IMR-90 (cell line): Measurements from ENCODE around the gene MAZ. TPM values are rescaled to one million over a fixed set of nuclear protein-coding genes. Genes with fewer than 3 reads are reported as not detected.
A peak's percentile ranks its signal among the peaks of the same experiment; 100 is the strongest.

Experiments
- ATAC-seq: fragments of 200-7000 bp; cut with Tn5 transposase; 2 replicates; pipeline ENCODE4 v1.9.1; 2020; ENCODE audit warnings: low read depth, mild to moderate bottlenecking, moderate library complexity
- BruUV-seq: library from RNA; stranded (reverse); fragments of 400-500 nt; replicated peaks from 2 replicates; lab custom pipeline; 2021; lab: Mats Ljungman, UMichigan
- CTCF ChIA-PET: fragments of 300-600 bp; formaldehyde crosslinking; extraction: SDS; loops from one replicate; lab custom pipeline; 2021; ENCODE audit warnings: antibody characterized with exemption; lab: Yijun Ruan, JAX
- POLR2A ChIA-PET: fragments of 300-600 bp; sonication (Branson Sonifier 250); formaldehyde crosslinking; loops from one replicate; lab custom pipeline; 2022; ENCODE audit warnings: antibody characterized with exemption; ENCODE audit not compliant: unreplicated experiment; lab: Charles Lee
- DNase-seq: peaks from one replicate; pipeline ENCODE4 v3.0.0; 2013
- H2AFZ ChIP-seq: replicated peaks from 2 replicates; pipeline ENCODE3; 2013; ENCODE audit warnings: low read length, mild to moderate bottlenecking; ENCODE audit not compliant: poor library complexity
- H2AK5ac ChIP-seq: 2 replicates; pipeline ENCODE4 v1.6.1; 2013; ENCODE audit warnings: low read depth, low read length, inconsistent platforms
- H2AK9ac ChIP-seq: replicated peaks from 2 replicates; pipeline ENCODE3; 2013; ENCODE audit warnings: mild to moderate bottlenecking, low read depth, low read length, moderate library complexity; ENCODE audit not compliant: poor library complexity
- H2BK120ac ChIP-seq: 2 replicates; pipeline ENCODE4 v1.6.1; 2013; ENCODE audit warnings: low read depth, low read length, inconsistent platforms
- H2BK15ac ChIP-seq: 3 replicates; pipeline ENCODE4 v1.6.1; 2013; ENCODE audit warnings: low read depth, low read length, inconsistent platforms
- H2BK20ac ChIP-seq: 2 replicates; pipeline ENCODE4 v1.6.1; 2013; ENCODE audit warnings: low read depth, mild to moderate bottlenecking, inconsistent platforms, low read length, moderate library complexity
- H2BK5ac ChIP-seq: 2 replicates; pipeline ENCODE4 v1.6.1; 2013; ENCODE audit warnings: mild to moderate bottlenecking, low read depth, low read length, inconsistent platforms; ENCODE audit not compliant: poor library complexity, severe bottlenecking
- H3K14ac ChIP-seq: replicated peaks from 2 replicates; pipeline ENCODE4 v1.6.1; 2013; ENCODE audit warnings: low read depth, low read length, inconsistent platforms
- H3K18ac ChIP-seq: 2 replicates; pipeline ENCODE4 v1.6.1; 2013; ENCODE audit warnings: low read depth, low read length, control low read depth
- H3K23ac ChIP-seq: 2 replicates; pipeline ENCODE4 v1.6.1; 2013; ENCODE audit warnings: low read depth, low read length, inconsistent platforms
- H3K27ac ChIP-seq: 2 replicates; pipeline ENCODE4 v1.5.1; 2013; ENCODE audit warnings: mild to moderate bottlenecking, control low read depth, low read length; ENCODE audit not compliant: insufficient read depth
- H3K27me3 ChIP-seq: 2 replicates; pipeline ENCODE4 v1.6.1; 2013; ENCODE audit warnings: low read length; ENCODE audit not compliant: control insufficient read depth, insufficient read depth
- H3K36me3 ChIP-seq: 2 replicates; pipeline ENCODE4 v1.6.1; 2013; ENCODE audit warnings: low read length, mixed read lengths; ENCODE audit not compliant: control insufficient read depth, insufficient read depth
- H3K4ac ChIP-seq: 2 replicates; pipeline ENCODE4 v1.6.1; 2013; ENCODE audit warnings: low read depth, low read length, inconsistent platforms
- H3K4me1 ChIP-seq: 2 replicates; pipeline ENCODE4 v1.6.1; 2013; ENCODE audit warnings: low read length, mixed read lengths; ENCODE audit not compliant: control insufficient read depth, insufficient read depth
- H3K4me2 ChIP-seq: 2 replicates; pipeline ENCODE4 v1.6.1; 2013; ENCODE audit warnings: low read depth, mild to moderate bottlenecking, control low read depth, low read length, moderate library complexity
- H3K4me3 ChIP-seq: 2 replicates; pipeline ENCODE4 v1.5.1; 2013; ENCODE audit warnings: low read depth, mild to moderate bottlenecking, control low read depth, low read length, moderate library complexity; ENCODE audit not compliant: insufficient read depth
- H3K56ac ChIP-seq: 2 replicates; pipeline ENCODE4 v1.6.1; 2013; ENCODE audit warnings: low read length, inconsistent platforms; ENCODE audit not compliant: insufficient read depth; ENCODE audit errors: extremely low read depth
- H3K79me1 ChIP-seq, 2 experiments: 2 replicates each; pipeline ENCODE4 v1.6.1; 2013; ENCODE audit warnings: low read length in 2 of 2, inconsistent platforms in 1 of 2, low read depth in 1 of 2
- H3K9ac ChIP-seq: 2 replicates; pipeline ENCODE4 v1.6.1; 2013; ENCODE audit warnings: low read depth, low read length, control low read depth
- H3K9me1 ChIP-seq: 2 replicates; pipeline ENCODE4 v1.6.1; 2013; ENCODE audit warnings: low read length, inconsistent platforms; ENCODE audit not compliant: insufficient read depth
- H3K9me3 ChIP-seq: 2 replicates; pipeline ENCODE4 v1.6.1; 2013; ENCODE audit warnings: low read length; ENCODE audit not compliant: control insufficient read depth, insufficient read depth
- H4K20me1 ChIP-seq: 2 replicates; pipeline ENCODE4 v1.6.1; 2013; ENCODE audit warnings: low read length, inconsistent platforms; ENCODE audit not compliant: insufficient read depth
- H4K5ac ChIP-seq: 2 replicates; pipeline ENCODE4 v1.6.1; 2013; ENCODE audit warnings: mild to moderate bottlenecking, low read depth, low read length, control low read depth
- H4K8ac ChIP-seq, 2 experiments: 2 replicates each; pipeline ENCODE4 v1.6.1; 2013; ENCODE audit warnings: low read depth in 2 of 2, low read length in 2 of 2, control low read depth in 1 of 2, inconsistent platforms in 1 of 2
- H4K91ac ChIP-seq: 2 replicates; pipeline ENCODE4 v1.6.1; 2013; ENCODE audit warnings: low read depth, low read length, inconsistent platforms; ENCODE audit not compliant: insufficient read depth
- BHLHE40 ChIP-seq: fragments of 150-350 bp; IDR thresholded peaks from 2 replicates; pipeline ENCODE4 v1.6.1; 2016; ENCODE audit warnings: mild to moderate bottlenecking, low read depth, low read length
- CEBPB ChIP-seq: IDR thresholded peaks from 2 replicates; pipeline ENCODE4 v1.6.1; 2012; ENCODE audit warnings: low read depth, low read length, improper control_type of control experiment
- FOS ChIP-seq: fragments of 150-350 bp; IDR thresholded peaks from 2 replicates; pipeline ENCODE4 v1.6.1; 2016; ENCODE audit warnings: low read depth, low read length
- MAFK ChIP-seq: IDR thresholded peaks from 2 replicates; pipeline ENCODE4 v1.6.1; 2012; ENCODE audit warnings: low read depth, low read length, improper control_type of control experiment
- NFE2L2 ChIP-seq: fragments of 150-350 bp; IDR thresholded peaks from 2 replicates; pipeline ENCODE4 v1.6.1; 2016; ENCODE audit warnings: low read depth, mild to moderate bottlenecking, low read length
- POLR2A ChIP-seq: IDR thresholded peaks from 2 replicates; pipeline ENCODE4 v1.6.1; 2012; ENCODE audit warnings: mild to moderate bottlenecking, low read depth, low read length
- RFX5 ChIP-seq: IDR thresholded peaks from 2 replicates; pipeline ENCODE4 v1.8.0; 2012; ENCODE audit warnings: low read depth, mild to moderate bottlenecking, low read length, moderate library complexity
- SMC3 ChIP-seq: fragments of 150-350 bp; IDR thresholded peaks from 2 replicates; pipeline ENCODE4 v1.6.1; 2016; ENCODE audit warnings: low read depth, mild to moderate bottlenecking, antibody characterized with exemption, low read length, moderate library complexity
- WGBS, 2 experiments: methylation state at CpG; one replicate each; pipeline versions ENCODE4 v1.1.5 to v1.1.7; 2013; ENCODE audit warnings: missing lambda C conversion rate in 2 of 2; ENCODE audit not compliant: insufficient read length in 1 of 2; ENCODE audit errors: extremely low coverage in 2 of 2; 5-methylcytosine and 5-hydroxymethylcytosine counted together
- dilution Hi-C: fragments of 300-500 bp; cut with HindIII; formaldehyde crosslinking; loops from one replicate; pipeline ENCODE4 v1.14.3; 2018; ENCODE audit warnings: low sequenced_read_pairs; ENCODE audit not compliant: unreplicated experiment
- in situ Hi-C: fragments of 300-500 bp; cut with MboI; formaldehyde crosslinking; loops from 3 replicates; pipeline ENCODE4 v1.14.3; 2019; ENCODE audit warnings: low sequenced_read_pairs, inconsistent platforms, mixed read lengths
- intact Hi-C: fragments of 100-400 bp; cut with micrococcal nuclease; formaldehyde crosslinking; loops from 2 replicates; pipeline ENCODE4 v1.10.0; 2022
- polyA plus RNA-seq, 3 experiments: library from polyadenylated mRNA; depleted of rRNA; stranded (reverse); fragments of >200 nt; gene quantifications; 2 replicates each; pipeline ENCODE4 v1.2.3, GENCODE V29; 2012; ENCODE audit warnings: low replicate concordance in 1 of 3
- total RNA-seq: library from RNA; depleted of rRNA; stranded (reverse); fragments of >200 nt; gene quantifications from 2 replicates; pipeline ENCODE4 v1.2.3, GENCODE V29; 2012
- TF ChIP-seq, protein P1 (sequence below): fragments of 150-350 bp; IDR thresholded peaks from 2 replicates; pipeline ENCODE4 v1.6.1; 2017; ENCODE audit warnings: mild to moderate bottlenecking, antibody characterized with exemption, low read length, low read depth
- TF ChIP-seq, protein P2 (sequence below): conservative IDR thresholded peaks from 2 replicates; pipeline ENCODE4 v1.5.1; 2012; ENCODE audit warnings: mild to moderate bottlenecking, low read depth, low read length, improper control_type of control experiment

The MAZ gene
- total and polyA plus RNA-seq, 2 of the 4 experiments (the other 2 are of a cell fraction) = 113 to 138 TPM

DNA sequence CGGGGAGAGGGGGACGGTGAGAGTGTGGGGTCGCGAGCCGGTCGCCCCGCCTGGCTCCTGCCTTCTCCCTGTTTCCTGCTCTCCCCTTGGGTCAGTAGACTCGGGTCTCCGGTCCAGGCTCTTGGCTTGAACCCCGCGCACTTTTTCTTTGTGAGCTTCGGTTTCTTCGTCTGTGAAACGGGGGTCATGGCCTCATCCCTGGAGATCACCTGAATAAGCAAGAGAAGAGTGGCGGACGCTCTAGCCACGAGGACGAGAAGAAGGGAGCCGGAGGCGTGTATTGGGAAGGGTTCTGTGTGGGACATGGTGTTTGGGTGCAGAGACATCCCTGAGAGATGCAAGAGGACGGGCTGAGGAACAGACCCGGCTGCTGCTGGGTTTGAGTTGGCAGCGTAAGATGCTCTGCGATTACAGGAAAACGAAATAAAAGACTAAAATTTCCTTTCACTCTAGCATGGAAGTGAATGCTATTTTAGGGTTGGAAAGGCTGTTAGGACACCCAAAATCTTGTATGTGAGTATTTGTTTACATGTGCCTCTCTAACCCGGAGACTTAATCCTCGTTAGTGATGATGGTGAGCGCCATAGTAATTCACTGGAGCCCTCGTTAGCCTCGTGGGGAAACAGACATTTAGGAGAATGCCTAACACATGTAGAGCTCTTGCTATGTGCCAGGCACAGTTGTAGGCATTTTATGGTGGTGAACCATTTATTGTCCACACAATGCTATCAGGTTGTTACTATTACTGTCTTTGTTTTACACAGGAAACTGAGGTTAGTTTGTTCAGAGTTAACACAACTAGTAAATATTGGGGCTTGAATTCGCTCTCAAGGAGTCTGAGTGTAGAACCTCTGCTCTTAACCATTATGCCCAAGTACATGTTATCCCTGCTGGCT is 15.1 kb upstream of the MAZ start (continued):
- TF ChIP-seq MAFK = no peak

DNA sequence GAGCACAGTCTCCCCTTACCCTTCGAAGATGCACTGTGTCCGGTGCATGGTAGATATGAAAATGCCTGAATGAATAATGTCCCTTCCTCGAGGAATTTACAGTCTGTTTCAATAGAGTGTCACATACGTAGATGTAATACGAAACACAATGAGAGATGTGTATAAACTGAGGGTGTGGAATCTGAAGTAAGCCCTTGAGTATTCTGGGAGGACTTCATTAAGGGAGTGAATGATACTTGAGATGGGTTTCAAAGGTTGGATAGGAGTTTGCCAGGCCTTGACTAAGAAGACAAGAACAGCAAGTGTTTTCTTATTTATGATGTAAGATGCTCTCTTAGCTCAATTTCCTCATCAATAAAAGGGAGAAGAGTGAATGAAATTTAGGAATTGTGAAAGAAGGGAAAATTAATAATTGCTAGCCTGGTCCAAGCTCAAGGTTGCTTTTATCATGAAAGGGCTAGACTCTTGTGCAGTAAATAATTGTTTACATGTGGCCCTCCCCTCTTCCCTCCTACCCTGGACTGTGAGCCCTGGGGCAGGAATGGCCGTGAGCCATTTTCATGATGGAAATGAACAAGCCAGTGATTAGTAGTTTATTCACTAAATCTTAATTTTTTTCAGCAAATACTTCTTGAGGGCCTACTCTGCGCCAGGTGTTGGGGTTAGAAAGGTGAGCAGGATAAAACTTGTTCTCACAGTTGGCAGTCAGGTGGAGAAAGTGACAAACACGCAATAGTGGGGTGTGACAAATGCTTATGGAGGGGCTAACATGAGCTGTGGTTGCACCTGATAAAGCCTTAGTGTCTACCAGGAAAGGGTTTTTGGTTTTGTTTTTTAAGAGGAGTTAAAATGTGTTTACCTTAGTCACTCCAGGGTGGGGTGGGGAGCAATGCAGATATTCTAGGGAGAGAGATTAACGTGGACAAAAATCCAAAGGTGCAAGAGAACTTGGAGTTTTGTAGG is 14.2 kb upstream of the MAZ start:
- intact Hi-C loops = loop anchor here (2.0 kb wide), 1 partner anchor 91 kb away; no protein-coding TSS in a partner anchor
- H3K9ac ChIP-seq = peak overlapping the region; percentile 87; the same call in 1 of the 2 replicates
- no peak for TF ChIP-seq RFX5
- no peak for TF ChIP-seq BHLHE40
- TF ChIP-seq FOS = no peak
- no peak for TF ChIP-seq POLR2A
- no peak for TF ChIP-seq CEBPB
- TF ChIP-seq, protein P1, sequence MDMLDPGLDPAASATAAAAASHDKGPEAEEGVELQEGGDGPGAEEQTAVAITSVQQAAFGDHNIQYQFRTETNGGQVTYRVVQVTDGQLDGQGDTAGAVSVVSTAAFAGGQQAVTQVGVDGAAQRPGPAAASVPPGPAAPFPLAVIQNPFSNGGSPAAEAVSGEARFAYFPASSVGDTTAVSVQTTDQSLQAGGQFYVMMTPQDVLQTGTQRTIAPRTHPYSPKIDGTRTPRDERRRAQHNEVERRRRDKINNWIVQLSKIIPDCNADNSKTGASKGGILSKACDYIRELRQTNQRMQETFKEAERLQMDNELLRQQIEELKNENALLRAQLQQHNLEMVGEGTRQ = no peak
- TF ChIP-seq NFE2L2 = no peak
- TF ChIP-seq, protein P2, sequence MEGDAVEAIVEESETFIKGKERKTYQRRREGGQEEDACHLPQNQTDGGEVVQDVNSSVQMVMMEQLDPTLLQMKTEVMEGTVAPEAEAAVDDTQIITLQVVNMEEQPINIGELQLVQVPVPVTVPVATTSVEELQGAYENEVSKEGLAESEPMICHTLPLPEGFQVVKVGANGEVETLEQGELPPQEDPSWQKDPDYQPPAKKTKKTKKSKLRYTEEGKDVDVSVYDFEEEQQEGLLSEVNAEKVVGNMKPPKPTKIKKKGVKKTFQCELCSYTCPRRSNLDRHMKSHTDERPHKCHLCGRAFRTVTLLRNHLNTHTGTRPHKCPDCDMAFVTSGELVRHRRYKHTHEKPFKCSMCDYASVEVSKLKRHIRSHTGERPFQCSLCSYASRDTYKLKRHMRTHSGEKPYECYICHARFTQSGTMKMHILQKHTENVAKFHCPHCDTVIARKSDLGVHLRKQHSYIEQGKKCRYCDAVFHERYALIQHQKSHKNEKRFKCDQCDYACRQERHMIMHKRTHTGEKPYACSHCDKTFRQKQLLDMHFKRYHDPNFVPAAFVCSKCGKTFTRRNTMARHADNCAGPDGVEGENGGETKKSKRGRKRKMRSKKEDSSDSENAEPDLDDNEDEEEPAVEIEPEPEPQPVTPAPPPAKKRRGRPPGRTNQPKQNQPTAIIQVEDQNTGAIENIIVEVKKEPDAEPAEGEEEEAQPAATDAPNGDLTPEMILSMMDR = no peak
- no peak for TF ChIP-seq SMC3

More for the DNA sequence above, 14.2 kb upstream of the MAZ start:
- Histone ChIP-seq H3K14ac (peak overlapping the region; percentile 10; the same call in 1 of the 2 replicates), H3K18ac (no peak overlapping the region), H3K23ac (peak overlapping the region; percentile 81), H2AK5ac (0 out of 2 replicates have a peak overlapping the region, but pooled peaks have one; percentile 8), H2BK5ac (no peak overlapping the region), H2BK15ac (no peak overlapping the region), H3K4me3 (peak overlapping the region; percentile 77; the same call in 1 of the 2 replicates), H3K4ac (peak overlapping the region; percentile 44), H4K8ac (peak overlapping the region in 1 of 2 experiments; percentile 64; a peak in 2 of 4 replicates), H2BK120ac (no peak overlapping the region), H3K4me1 (peaks cover 3% of the 10 kb centered on the region), H4K5ac (no peak overlapping the region), H2BK20ac (no peak overlapping the region), H2AFZ (peak overlapping the region; percentile 68), H4K91ac (no peak overlapping the region; the same call in 1 of the 2 replicates), H3K9me1 (peaks cover 10% of the 10 kb centered on the region), H2AK9ac (peak overlapping the region; percentile 77), H3K27me3 (no peaks in the 10 kb centered on the region), H3K4me2 (peak overlapping the region; percentile 94), H3K36me3 (peaks cover 3% of the 10 kb centered on the region; the same call in 1 of the 2 replicates), H4K20me1 (no peaks in the 10 kb centered on the region), H3K27ac (no peak overlapping the region), H3K79me1 (peaks cover 27 to 52% of the 10 kb centered on the region in 2 experiments), H3K56ac (peak overlapping the region; percentile 32; the same call in 1 of the 2 replicates), H3K9me3 (no peaks in the 10 kb centered on the region)
- ChIA-PET POLR2A (interaction anchor here (0.5 kb wide), 1 partner anchor 19 kb away, joined by 6 read pairs; no protein-coding TSS in a partner anchor), CTCF (no interaction called here)
- ATAC-seq (no peak), DNase-seq (no peak)
- WGBS, 2 experiments = 44% methylated on average over 4 of the region's 9 CpGs; no CpG with 5 or more reads in 1 of the 2 experiments
- BruUV-seq = no TSS peak
- in situ Hi-C loops (no loop called here), dilution Hi-C loops (no loop called here)
